Peyer's patch (tissue), 4 donors: ENCODE results near the gene COL6A1. TPM values are rescaled to one million over a fixed set of nuclear protein-coding genes. Genes with fewer than 3 reads are reported as not detected.
A peak's percentile ranks its signal among the peaks of the same experiment; 100 is the strongest.
"Not testable (repeated sequence)": the region's sequence is repeated elsewhere in the genome, so short reads cannot be mapped to it uniquely, and the experiment has no call there.

Experiments
- DNase-seq, 3 donors: peaks; one replicate each; pipeline ENCODE4 v3.0.0-alpha.2; 2017 to 2019
- H3K27ac ChIP-seq, 4 donors: fragments of 200-600 bp; sonication (generic); one replicate each; pipeline ENCODE4 v1.5.1; 2016 to 2019
- H3K27me3 ChIP-seq, 2 donors: fragments of 200-600 bp; sonication (generic); one replicate each; pipeline ENCODE4 v1.5.1; 2019
- H3K36me3 ChIP-seq, 3 donors: fragments of 200-600 bp; sonication (generic); one replicate each; pipeline ENCODE4 v1.5.1; 2016 to 2019
- H3K4me1 ChIP-seq, 4 donors: fragments of 200-600 bp; sonication (generic); one replicate each; pipeline ENCODE4 v1.5.1; 2016 to 2019
- H3K4me3 ChIP-seq, 4 donors: fragments of 200-600 bp; sonication (generic); 1 replicate in 3 of 4; 2 replicates in 1 of 4; pipeline ENCODE4 v1.5.1; 2016 to 2019; ENCODE audit warnings: mild to moderate bottlenecking in 1 of 4
- H3K9me3 ChIP-seq, 4 donors: fragments of 200-600 bp; sonication (generic); one replicate each; pipeline ENCODE4 v1.5.1; 2016 to 2019; ENCODE audit warnings: mild to moderate bottlenecking in 1 of 4
- POLR2A ChIP-seq, 2 donors: fragments of 450-650 bp; IDR thresholded peaks; one replicate each; pipeline ENCODE4 v1.5.1; 2017; ENCODE audit warnings: antibody characterized with exemption in 2 of 2, mild to moderate bottlenecking in 2 of 2, moderate library complexity in 2 of 2
- total RNA-seq, 4 donors: library from RNA; depleted of rRNA; stranded (reverse); fragments of >200 nt; gene quantifications; one replicate each; pipeline ENCODE4 v1.1.0, GENCODE V29; 2016
- TF ChIP-seq, protein P1 (sequence below), 6 experiments: fragments of 450-650 bp in 4 of 6; fragments of 200-600 bp in 2 of 6; sonication (generic) in 1 of 6; IDR thresholded peaks; one replicate each; pipeline ENCODE4 v1.5.1; 2017 to 2019; ENCODE audit warnings: antibody characterized with exemption in 6 of 6, mild to moderate bottlenecking in 3 of 6, moderate library complexity in 1 of 6

Gene COL6A1
- total RNA-seq, 4 donors from 2014 or later: 37.7 to 458 (median 161) TPM

DNA sequence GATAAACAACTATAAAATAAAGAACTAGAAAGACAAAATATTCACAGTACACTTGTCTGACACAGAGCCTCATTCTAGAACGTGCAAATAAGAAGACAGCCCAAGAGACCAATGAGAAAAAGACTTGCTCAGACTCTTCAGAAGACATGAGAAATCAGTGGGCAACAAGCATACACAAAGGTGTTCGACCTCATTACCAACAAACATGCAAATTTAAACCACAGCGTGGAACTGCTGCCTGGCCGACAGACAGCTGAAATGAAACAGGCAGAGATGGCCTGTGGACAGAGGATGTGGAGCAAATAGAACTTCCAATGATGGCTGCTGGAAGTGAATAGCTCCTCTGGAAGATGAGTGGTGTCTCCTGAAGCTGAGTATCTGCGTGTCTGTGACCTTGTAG is 22.4 kb upstream of the COL6A1 start:
- H3K27me3 ChIP-seq: no peaks in the 10 kb centered on the region
- H3K36me3 ChIP-seq: no peaks in the 10 kb centered on the region
- H3K4me3 ChIP-seq: no peak overlapping the region
- DNase-seq: no peak
- H3K27ac ChIP-seq: no peak overlapping the region
- H3K9me3 ChIP-seq: peaks cover 0 to 7% (median 0%) of the 10 kb centered on the region in 4 donors
- no peak for TF ChIP-seq POLR2A (IDR thresholded peaks at IDR 0.05)
- TF ChIP-seq, protein P1, sequence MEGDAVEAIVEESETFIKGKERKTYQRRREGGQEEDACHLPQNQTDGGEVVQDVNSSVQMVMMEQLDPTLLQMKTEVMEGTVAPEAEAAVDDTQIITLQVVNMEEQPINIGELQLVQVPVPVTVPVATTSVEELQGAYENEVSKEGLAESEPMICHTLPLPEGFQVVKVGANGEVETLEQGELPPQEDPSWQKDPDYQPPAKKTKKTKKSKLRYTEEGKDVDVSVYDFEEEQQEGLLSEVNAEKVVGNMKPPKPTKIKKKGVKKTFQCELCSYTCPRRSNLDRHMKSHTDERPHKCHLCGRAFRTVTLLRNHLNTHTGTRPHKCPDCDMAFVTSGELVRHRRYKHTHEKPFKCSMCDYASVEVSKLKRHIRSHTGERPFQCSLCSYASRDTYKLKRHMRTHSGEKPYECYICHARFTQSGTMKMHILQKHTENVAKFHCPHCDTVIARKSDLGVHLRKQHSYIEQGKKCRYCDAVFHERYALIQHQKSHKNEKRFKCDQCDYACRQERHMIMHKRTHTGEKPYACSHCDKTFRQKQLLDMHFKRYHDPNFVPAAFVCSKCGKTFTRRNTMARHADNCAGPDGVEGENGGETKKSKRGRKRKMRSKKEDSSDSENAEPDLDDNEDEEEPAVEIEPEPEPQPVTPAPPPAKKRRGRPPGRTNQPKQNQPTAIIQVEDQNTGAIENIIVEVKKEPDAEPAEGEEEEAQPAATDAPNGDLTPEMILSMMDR (IDR thresholded peaks at IDR 0.05): no peak
- H3K4me1 ChIP-seq: no peaks in the 10 kb centered on the region

DNA sequence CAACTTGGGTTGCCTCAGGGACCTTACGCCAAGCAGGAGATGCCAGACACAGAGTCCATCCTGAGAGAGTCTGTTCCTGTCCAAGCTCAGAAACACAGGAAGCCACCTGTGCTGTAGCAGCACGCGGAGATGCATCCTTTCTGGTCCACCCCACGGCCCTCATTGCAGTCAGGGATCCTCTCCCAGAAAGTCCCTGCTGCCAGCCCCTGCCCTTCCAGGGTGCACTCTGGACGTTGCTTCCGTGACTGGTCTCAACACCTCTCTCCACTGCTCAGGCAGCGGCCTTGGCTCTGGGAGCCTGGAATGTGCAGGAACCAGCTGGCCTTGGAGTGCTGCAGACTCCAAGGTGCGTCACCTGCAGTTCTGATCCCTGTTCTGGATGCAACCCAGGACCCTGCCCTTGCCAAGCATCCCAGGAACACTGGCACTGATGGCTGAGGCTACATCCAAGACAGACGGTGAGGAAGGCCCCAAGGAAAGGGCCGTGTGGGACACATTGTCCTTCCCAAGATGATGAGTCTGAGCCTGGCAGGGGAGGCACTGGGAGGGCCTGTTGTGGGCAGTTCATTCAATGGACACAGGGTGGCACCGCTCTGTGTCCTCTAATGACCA is 21.7 kb upstream of the COL6A1 start:
- DNase-seq: peak in 1 of 3 donors; percentile 25
- no peak for TF ChIP-seq POLR2A (IDR thresholded peaks at IDR 0.05)
- TF ChIP-seq, protein P1 (IDR thresholded peaks at IDR 0.05): no peak
- Histone ChIP-seq H3K4me3 (no peak overlapping the region), H3K36me3 (no peaks in the 10 kb centered on the region), H3K27ac (no peak overlapping the region), H3K27me3 (no peaks in the 10 kb centered on the region), H3K9me3 (peaks cover 0 to 13% (median 3%) of the 10 kb centered on the region in 4 donors), H3K4me1 (no peaks in the 10 kb centered on the region)

DNA sequence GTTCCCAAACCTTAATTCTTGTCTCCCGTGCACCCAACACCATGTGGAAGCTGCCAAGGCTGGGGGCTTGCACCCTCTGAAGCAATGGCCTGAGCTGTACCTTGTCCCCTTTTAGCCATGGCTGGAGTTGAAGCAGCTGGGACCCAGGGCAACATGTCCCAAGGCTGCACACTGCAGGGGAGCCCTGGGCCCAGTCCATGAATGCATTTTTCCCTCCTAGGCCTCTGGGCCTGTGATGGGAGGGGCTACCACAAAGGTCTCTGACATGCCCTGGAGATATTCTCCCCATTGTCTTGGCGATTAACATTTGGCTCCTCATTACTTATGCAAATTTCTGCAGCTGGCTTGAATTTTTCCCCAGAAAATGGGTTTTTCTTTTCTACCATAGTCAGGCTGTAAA is 20.2 kb upstream of the COL6A1 start:
- H3K36me3 ChIP-seq: not testable (repeated sequence)

DNA sequence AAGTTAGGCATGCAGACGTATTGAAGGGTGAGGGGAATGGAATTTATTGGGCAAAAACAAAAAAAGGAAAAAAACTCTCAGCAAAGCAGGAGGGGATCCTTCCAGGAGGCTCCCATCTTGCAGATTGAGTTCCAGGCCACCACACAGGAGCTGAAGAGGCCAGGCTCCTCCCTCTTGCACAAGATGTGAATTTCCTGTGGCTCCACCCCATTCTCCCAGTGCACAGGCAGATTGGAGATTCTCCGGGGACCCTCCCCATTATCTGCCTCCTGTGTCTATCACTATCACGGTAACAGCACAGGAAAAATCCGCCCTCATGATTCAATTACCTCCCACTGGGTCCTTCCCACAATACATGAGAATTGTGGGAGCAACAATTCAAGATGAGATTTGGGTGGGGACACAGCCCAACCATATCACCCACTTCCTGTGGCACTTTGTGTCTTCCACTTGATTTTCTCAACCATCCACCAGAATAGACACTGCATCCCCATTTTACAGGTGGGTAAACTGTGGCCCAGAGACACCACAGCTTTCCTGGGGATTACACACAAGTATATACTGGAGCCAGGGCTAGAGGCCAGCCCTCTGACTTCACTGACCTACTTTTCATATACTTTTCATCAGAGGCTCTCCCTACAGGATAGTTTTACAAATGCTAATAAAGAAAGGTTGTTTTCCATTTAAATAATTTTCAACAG is 18.9 kb upstream of the COL6A1 start:
- Histone ChIP-seq H3K27me3 (no peaks in the 10 kb centered on the region), H3K4me3 (no peak overlapping the region), H3K4me1 (no peaks in the 10 kb centered on the region), H3K27ac (no peak overlapping the region), H3K36me3 (no peaks in the 10 kb centered on the region), H3K9me3 (peaks cover 0 to 14% (median 3%) of the 10 kb centered on the region in 4 donors)
- TF ChIP-seq POLR2A (IDR thresholded peaks at IDR 0.05): no peak
- TF ChIP-seq, protein P1 (IDR thresholded peaks at IDR 0.05): no peak
- no peak for DNase-seq

More for the DNA sequence above, 20.2 kb upstream of the COL6A1 start:
- H3K4me1 ChIP-seq, H3K4me3 ChIP-seq, H3K27me3 ChIP-seq, H3K27ac ChIP-seq, DNase-seq: not testable (repeated sequence)
- H3K9me3 ChIP-seq: peaks cover 0 to 14% (median 3%) of the 10 kb centered on the region in 4 donors

DNA sequence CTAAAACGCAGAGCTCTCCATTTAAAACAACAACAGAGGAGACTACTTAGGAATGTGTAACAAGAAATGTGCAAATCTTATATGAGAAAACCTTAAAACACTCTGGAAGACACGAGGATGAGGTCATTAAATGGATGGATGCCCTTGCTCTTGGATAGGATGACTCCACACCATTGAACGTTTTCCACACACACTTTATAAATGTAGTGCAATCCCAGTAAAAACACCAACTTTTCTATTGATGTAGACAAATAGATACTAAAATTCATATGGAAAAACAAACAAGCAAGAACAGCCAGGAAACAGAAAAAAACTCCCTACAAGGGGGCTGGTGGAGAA is 18.4 kb upstream of the COL6A1 start:
- DNase-seq: no peak
- Histone ChIP-seq H3K9me3 (peaks cover 0 to 14% (median 3%) of the 10 kb centered on the region in 4 donors), H3K36me3 (no peaks in the 10 kb centered on the region), H3K27me3 (no peaks in the 10 kb centered on the region), H3K4me3 (no peak overlapping the region), H3K27ac (no peak overlapping the region), H3K4me1 (no peaks in the 10 kb centered on the region)
- TF ChIP-seq, protein P1 (IDR thresholded peaks at IDR 0.05): no peak
- no peak for TF ChIP-seq POLR2A (IDR thresholded peaks at IDR 0.05)

DNA sequence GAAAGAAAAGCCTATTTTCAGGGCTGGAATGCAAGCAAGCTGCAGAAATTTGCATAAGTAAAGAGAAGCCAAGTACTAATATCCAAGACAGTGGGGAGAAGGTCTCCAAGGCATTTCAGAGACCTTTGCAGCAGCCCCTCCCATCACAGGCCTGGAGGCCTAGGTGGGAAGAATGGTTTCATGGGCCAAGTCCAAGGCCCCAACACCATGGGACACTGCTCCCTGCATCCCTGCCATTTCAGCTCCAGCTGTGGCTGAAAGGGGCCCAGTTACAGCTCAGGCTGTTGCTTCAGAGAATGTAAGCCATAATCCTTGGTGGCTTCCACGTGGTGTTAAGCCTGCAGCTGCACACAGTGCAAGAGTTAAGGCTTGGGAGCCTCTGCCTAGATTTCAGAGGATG is 16.9 kb upstream of the COL6A1 start:
- Histone ChIP-seq H3K9me3 (peaks cover 0 to 14% (median 3%) of the 10 kb centered on the region in 4 donors), H3K36me3 (no peaks in the 10 kb centered on the region), H3K4me3 (no peak overlapping the region), H3K4me1 (no peaks in the 10 kb centered on the region), H3K27ac (no peak overlapping the region), H3K27me3 (no peaks in the 10 kb centered on the region)
- TF ChIP-seq, protein P1 (IDR thresholded peaks at IDR 0.05): no peak
- no peak for TF ChIP-seq POLR2A (IDR thresholded peaks at IDR 0.05)
- DNase-seq: no peak
